HG02759 (cell line): ENCODE data around the gene ENG.
A peak's percentile ranks its signal among the peaks of the same experiment; 100 is the strongest.

Experiments
- ATAC-seq: cut with Tn5 transposase; IDR thresholded peaks from one replicate; pipeline ENCODE4 v1.9.1; 2021; ENCODE audit warnings: mild to moderate bottlenecking, moderate library complexity; ENCODE audit not compliant: unreplicated experiment

The ENG gene

GRCh38 chr9:127778280-127779135, 76.0 kb downstream of the ENG start, which contains the start of gene SH2D3C:
Gene SH2D3C, minus strand, starts transcription at chr9:127778666. Its CDS starts 39 bp downstream, at chr9:127778627.
- ATAC-seq: peak; percentile 48

- no peak for ATAC-seq
These were observed 77.0 kb downstream of the ENG start for GRCh38 chr9:127777368-127777980.

DNA sequence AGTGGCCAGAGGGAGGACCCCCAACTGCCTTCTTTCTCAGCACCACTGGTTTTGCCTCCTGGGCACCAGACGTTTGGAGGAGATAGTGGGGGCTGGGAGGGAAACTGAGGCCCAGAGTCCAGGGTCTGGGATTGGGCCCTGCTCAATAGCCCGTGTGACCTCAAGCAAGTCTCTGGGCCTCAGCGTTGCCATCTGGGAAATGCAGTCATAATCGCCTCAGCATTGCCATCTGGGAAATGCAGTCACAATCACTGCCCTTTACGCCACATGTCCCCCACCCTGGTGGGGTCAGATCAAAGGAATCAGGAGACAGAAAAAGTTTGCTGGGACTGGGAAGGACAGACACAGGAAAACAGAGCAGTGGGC, 77.6 kb downstream of the ENG start:
- ATAC-seq: no peak

GRCh38 chr9:127776195-127776923, 78.1 kb downstream of the ENG start:
- ATAC-seq: no peak

GRCh38 chr9:127773981-127774380, 80.5 kb downstream of the ENG start:
- no peak for ATAC-seq

GRCh38 chr9:127773272-127773671, 81.2 kb downstream of the ENG start:
- no peak for ATAC-seq

GRCh38 chr9:127772603-127773002, 81.9 kb downstream of the ENG start:
- no peak for ATAC-seq

DNA sequence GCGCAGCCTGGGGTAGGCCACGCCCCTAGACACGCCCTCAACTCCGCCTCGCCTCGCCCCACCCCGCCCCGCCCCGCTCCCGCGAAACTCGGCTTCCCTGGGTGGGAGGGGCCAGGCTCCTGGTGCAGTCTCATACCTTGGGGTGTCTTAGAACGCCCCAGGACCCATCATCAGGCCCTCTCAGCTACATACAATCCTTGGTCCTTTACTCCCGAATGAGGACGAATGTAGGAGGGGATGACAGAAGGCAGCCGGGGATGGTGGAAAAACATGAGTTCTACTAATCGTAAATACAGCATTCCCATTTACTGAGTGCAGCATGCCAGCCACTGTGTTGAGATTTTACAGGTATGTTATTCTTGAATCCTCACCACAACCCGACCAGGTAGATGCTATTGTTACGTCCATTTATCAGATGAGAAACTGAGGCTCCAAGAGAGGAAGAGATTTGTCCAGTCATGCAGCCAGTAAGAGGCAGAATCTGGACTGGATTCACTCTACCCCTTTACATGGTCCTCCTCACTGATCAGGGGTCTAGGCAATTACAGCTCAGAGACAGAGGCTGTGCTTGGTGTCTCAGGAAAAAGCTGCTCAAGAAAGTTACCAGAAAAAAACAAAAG, 82.8 kb downstream of the ENG start:
- no peak for ATAC-seq

- ATAC-seq: peak; percentile 89
These were observed 83.4 kb downstream of the ENG start for GRCh38 chr9:127770905-127771569.

- ATAC-seq: no peak
These were observed 83.9 kb downstream of the ENG start for GRCh38 chr9:127770583-127770904.

DNA sequence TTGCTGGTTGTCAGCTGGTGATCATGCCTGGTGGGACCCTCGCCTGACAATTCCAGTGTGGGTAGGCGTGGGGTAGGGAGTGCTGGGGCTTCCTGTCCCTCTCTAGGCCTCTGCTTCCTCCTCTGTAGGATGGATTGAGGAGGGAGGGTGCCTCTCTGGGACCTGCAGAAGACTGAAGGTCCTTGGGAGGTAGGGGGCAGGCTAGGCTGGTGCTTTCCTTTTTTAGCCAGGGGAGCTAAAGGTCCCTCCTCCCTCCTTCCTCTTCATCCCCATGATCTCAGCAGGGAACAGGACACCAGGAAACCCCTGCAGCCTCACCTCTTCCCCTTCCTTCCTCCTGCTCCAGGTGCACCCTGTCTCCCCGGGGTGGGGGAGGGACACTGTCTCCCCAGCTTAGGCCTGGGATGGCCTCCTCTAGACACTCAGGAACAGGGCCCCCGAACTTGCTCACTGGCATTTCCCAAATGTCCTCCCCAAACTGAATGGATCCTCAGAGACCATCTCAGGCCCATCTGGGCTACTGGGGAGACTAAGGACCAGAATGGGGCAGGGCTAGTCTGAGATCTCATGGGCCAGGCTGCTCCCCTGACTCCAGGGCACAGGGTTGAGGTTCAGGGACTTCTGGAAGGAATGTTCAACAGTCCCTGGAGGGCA, 84.4 kb downstream of the ENG start:
- no peak for ATAC-seq

GRCh38 chr9:127769101-127769500, 85.4 kb downstream of the ENG start:
- ATAC-seq: no peak

DNA sequence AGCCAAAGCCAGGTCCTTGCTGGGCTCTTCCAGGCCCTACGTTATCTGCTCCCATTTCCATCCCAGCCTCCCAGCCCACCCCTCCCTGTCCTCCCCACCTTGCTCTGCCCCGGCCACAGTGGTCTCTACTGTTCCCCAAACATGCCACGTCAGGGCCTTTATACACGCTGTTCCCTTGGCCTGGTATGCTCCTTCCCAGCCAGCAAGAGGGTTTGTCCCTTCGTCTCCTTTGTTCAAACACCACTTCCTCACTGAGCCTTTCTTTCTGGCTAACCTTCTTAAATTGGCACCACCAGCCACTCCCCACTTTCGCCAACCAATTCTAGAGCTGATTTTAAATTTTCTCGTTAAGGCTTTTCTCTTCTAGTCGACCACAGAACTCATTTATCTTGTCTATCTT, 85.8 kb downstream of the ENG start:
- no peak for ATAC-seq

GRCh38 chr9:127767909-127768331, 86.5 kb downstream of the ENG start:
- no peak for ATAC-seq

GRCh38 chr9:127767410-127767809, 87.0 kb downstream of the ENG start:
- no peak for ATAC-seq

DNA sequence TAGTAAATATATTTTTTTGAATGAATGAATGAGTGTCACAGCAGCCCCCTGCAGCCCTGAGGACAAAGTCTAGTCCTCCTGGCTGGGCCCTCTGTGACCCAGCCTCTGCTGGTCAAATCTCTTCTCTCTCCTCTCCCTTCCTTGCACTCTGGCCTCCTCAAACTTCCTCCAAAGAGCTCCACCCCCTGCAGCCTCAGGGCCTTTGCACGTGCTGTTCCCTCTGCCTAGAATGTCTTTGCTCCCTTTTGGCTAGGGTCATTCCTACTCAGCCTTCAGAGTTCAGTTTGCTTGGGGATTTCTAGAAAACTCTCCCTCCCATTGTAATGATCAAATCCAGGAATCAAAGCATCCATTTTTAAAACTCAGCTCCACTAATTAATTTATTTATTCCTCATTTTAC, 89.0 kb downstream of the ENG start:
- no peak for ATAC-seq
